SK-N-SH (cell line): ENCODE results near the gene MRPL12. TPM values are rescaled to one million over a fixed set of nuclear protein-coding genes. Genes with fewer than 3 reads are reported as not detected.

Source experiments
- CTCF ChIA-PET: fragments of 300-600, 350-600 bp; formaldehyde crosslinking; extraction: SDS; loops from one replicate; lab custom pipeline; 2021; lab: Yijun Ruan, JAX
- POLR2A ChIA-PET: fragments of 350-600 bp; sonication (Branson Sonifier 250); formaldehyde crosslinking; extraction: SDS; loops from one replicate; lab custom pipeline; 2020; ENCODE audit warnings: antibody characterized with exemption, inconsistent platforms; lab: Yijun Ruan, JAX
- DNase-seq: peaks from one replicate; pipeline ENCODE4 v3.0.0; 2012
- H2AFZ ChIP-seq: fragments of 200-600 bp; sonication (generic); 2 replicates; pipeline ENCODE4 v1.8.1; 2016; ENCODE audit warnings: antibody characterized with exemption, mild to moderate bottlenecking, low read depth
- H3F3A ChIP-seq: fragments of 200-600 bp; sonication (generic); replicated peaks from 2 replicates; pipeline ENCODE3; 2016; ENCODE audit warnings: antibody characterized with exemption, mild to moderate bottlenecking; ENCODE audit not compliant: insufficient read depth
- H3K27ac ChIP-seq, 2 experiments: fragments of 200-500 bp in 1 of 2; fragments of 200-600 bp in 1 of 2; sonication (Bioruptor generic) in 1 of 2; sonication (generic), shearing (Covaris generic) in 1 of 2; 2 replicates each; pipeline versions ENCODE4 v1.5.1 to v1.6.1; 2014 to 2016; ENCODE audit warnings: low read depth in 2 of 2, inconsistent platforms in 1 of 2, low read length in 1 of 2, mild to moderate bottlenecking in 1 of 2, mixed read lengths in 1 of 2
- H3K27me3 ChIP-seq: fragments of 200-600 bp; sonication (generic), shearing (Covaris generic); 2 replicates; pipeline ENCODE4 v1.6.1; 2016; ENCODE audit warnings: mixed run types; ENCODE audit not compliant: insufficient read depth
- H3K36me3 ChIP-seq, 2 experiments: fragments of 200-500 bp in 1 of 2; fragments of 200-600 bp in 1 of 2; sonication (Bioruptor generic) in 1 of 2; sonication (generic) in 1 of 2; replicated peaks in 1 of 2; 2 replicates each; pipeline versions ENCODE3 to v1.5.1; 2014 to 2016; ENCODE audit warnings: low read length in 1 of 2, mild to moderate bottlenecking in 1 of 2; ENCODE audit not compliant: insufficient read depth in 2 of 2, control insufficient read depth in 1 of 2
- H3K4me1 ChIP-seq, 2 experiments: fragments of 200-500 bp in 1 of 2; fragments of 200-600 bp in 1 of 2; sonication (Bioruptor generic) in 1 of 2; sonication (generic), shearing (Covaris generic) in 1 of 2; 2 replicates each; pipeline versions ENCODE4 v1.5.1 to v1.6.1; 2014 to 2016; ENCODE audit warnings: low read depth in 1 of 2, low read length in 1 of 2, mixed run types in 1 of 2; ENCODE audit not compliant: insufficient read depth in 2 of 2, control insufficient read depth in 1 of 2
- H3K4me2 ChIP-seq: fragments of 200-600 bp; sonication (generic), shearing (Covaris generic); 2 replicates; pipeline ENCODE4 v1.6.1; 2017; ENCODE audit warnings: mixed run types
- H3K4me3 ChIP-seq, 2 experiments: fragments of 200-500 bp in 1 of 2; fragments of 200-600 bp in 1 of 2; sonication (Bioruptor generic) in 1 of 2; sonication (generic), shearing (Covaris generic) in 1 of 2; 2 replicates each; pipeline versions ENCODE4 v1.5.1 to v1.8.1; 2014 to 2016; ENCODE audit warnings: low read depth in 2 of 2, inconsistent platforms in 1 of 2, low read length in 1 of 2, mild to moderate bottlenecking in 1 of 2, mixed read lengths in 1 of 2, moderate library complexity in 1 of 2
- H3K79me2 ChIP-seq: fragments of 200-600 bp; sonication (generic); 2 replicates; pipeline ENCODE4 v1.8.1; 2017; ENCODE audit warnings: mild to moderate bottlenecking; ENCODE audit not compliant: insufficient read depth
- H3K9ac ChIP-seq: fragments of 200-600 bp; sonication (generic); 2 replicates; pipeline ENCODE4 v1.6.1; 2017; ENCODE audit warnings: mixed run types
- H3K9me2 ChIP-seq: fragments of 200-600 bp; sonication (generic); 2 replicates; pipeline ENCODE4 v1.6.1; 2017; ENCODE audit warnings: mixed run types
- H3K9me3 ChIP-seq: fragments of 200-600 bp; sonication (generic); 2 replicates; pipeline ENCODE4 v1.6.1; 2017; ENCODE audit warnings: mixed run types, mild to moderate bottlenecking, moderate library complexity
- H4K20me1 ChIP-seq: fragments of 200-600 bp; sonication (generic); 2 replicates; pipeline ENCODE4 v1.6.1; 2017; ENCODE audit warnings: mild to moderate bottlenecking, mixed run types; ENCODE audit not compliant: insufficient read depth
- CHD2 ChIP-seq: fragments of 150-350 bp; IDR thresholded peaks from 2 replicates; pipeline ENCODE4 v1.6.1; 2018; ENCODE audit warnings: low read length; ENCODE audit not compliant: partially characterized antibody
- CTCF ChIP-seq: fragments of 200-600 bp; sonication (generic); IDR thresholded peaks from 2 replicates; pipeline ENCODE4 v1.6.1; 2017; ENCODE audit warnings: antibody characterized with exemption, mild to moderate bottlenecking, moderate library complexity
- FOXJ3 ChIP-seq: sonication (generic); formaldehyde crosslinking; IDR thresholded peaks from 2 replicates; pipeline ENCODE4 v1.5.1; 2020; ENCODE audit warnings: mild to moderate bottlenecking, missing genetic modification reagents
- GABPA ChIP-seq: IDR thresholded peaks from 2 replicates; pipeline ENCODE4 v1.4.0; 2012; ENCODE audit warnings: low read depth, mild to moderate bottlenecking
- GATA2 ChIP-seq: sonication (generic); formaldehyde crosslinking; IDR thresholded peaks from 2 replicates; pipeline ENCODE4 v1.5.0; 2020; ENCODE audit warnings: mild to moderate bottlenecking, missing genetic modification reagents
- MAX ChIP-seq: IDR thresholded peaks from 2 replicates; pipeline ENCODE4 v1.4.0; 2012; ENCODE audit warnings: low read depth
- MEF2A ChIP-seq: IDR thresholded peaks from 2 replicates; pipeline ENCODE4 v1.4.0; 2012; ENCODE audit warnings: low read depth, borderline replicate concordance
- NFIC ChIP-seq: IDR thresholded peaks from 2 replicates; pipeline ENCODE4 v1.4.0; 2012; ENCODE audit warnings: borderline replicate concordance
- RCOR1 ChIP-seq: fragments of 150-350 bp; IDR thresholded peaks from 2 replicates; pipeline ENCODE4 v1.6.1; 2017; ENCODE audit warnings: antibody characterized with exemption, low read length
- REST ChIP-seq: IDR thresholded peaks from 2 replicates; pipeline ENCODE4 v1.6.1; 2012; ENCODE audit warnings: mild to moderate bottlenecking, low read depth, low read length, moderate library complexity
- RFX5 ChIP-seq: IDR thresholded peaks from 2 replicates; pipeline ENCODE4 v1.6.1; 2012; ENCODE audit warnings: mild to moderate bottlenecking, improper control_type of control experiment, low read length
- RXRA ChIP-seq: IDR thresholded peaks from 2 replicates; pipeline ENCODE4 v1.4.0; 2012; ENCODE audit warnings: low read depth, mild to moderate bottlenecking, borderline replicate concordance
- SIN3A ChIP-seq: IDR thresholded peaks from 2 replicates; pipeline ENCODE4 v1.6.1; 2012; ENCODE audit warnings: low read depth, mild to moderate bottlenecking, low read length, moderate library complexity, borderline replicate concordance
- TAF1 ChIP-seq: IDR thresholded peaks from 2 replicates; pipeline ENCODE4 v1.6.1; 2012; ENCODE audit warnings: low read depth, mild to moderate bottlenecking, low read length, moderate library complexity, borderline replicate concordance
- TEAD4 ChIP-seq: IDR thresholded peaks from 2 replicates; pipeline ENCODE4 v1.4.0; 2012; ENCODE audit warnings: mild to moderate bottlenecking, borderline replicate concordance; ENCODE audit not compliant: insufficient read depth
- WGBS: methylation state at CpG from one replicate; pipeline ENCODE4 v1.1.6; 2017; ENCODE audit warnings: low lambda C conversion rate; 5-methylcytosine and 5-hydroxymethylcytosine counted together
- polyA plus RNA-seq, 3 experiments: library from polyadenylated mRNA; depleted of rRNA; stranded (reverse); fragments of >200 nt; gene quantifications; 2 replicates each; pipeline ENCODE4 v1.2.3, GENCODE V29; 2012
- TF ChIP-seq, protein P1 (sequence below): fragments of 150-350 bp; IDR thresholded peaks from 2 replicates; pipeline ENCODE4 v1.6.1; 2016; ENCODE audit warnings: mild to moderate bottlenecking, low read depth, low read length

The MRPL12 gene
- polyA plus RNA-seq, 1 of the 3 experiments (the other 2 are of a cell fraction) = 322 TPM

DNA sequence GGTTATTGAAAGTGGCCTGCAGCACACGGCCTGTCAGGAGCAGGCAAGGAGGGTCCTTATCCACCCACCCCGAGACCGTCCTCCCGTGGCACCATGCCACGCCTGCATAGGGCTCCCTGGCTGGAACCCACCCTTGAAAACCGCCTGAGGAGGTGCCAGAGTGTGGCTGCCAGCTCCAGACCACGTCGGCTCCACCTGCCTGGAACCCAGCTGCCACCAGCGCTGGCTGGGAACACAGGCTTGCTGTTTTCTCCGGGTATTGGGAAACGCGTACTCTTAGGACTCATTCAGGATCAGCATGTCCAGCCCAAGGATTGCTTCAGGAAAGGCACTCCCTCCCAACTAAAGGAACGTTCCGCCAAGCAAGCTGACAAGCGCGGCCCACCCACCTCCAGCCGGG, 26.3 kb upstream of the MRPL12 start:
- CTCF ChIA-PET = interaction anchor here (0.6 to 2.5 kb wide), 8 partner anchors 10 to 193 kb away, joined by 3 to 17 read pairs (median 7); partner anchors contain the start of gene MRPL12

GRCh38 chr17:81680150-81680549, 23.0 kb upstream of the MRPL12 start:
- H3K27ac ChIP-seq = no peak overlapping the region
- TF ChIP-seq MEF2A (no peak), REST (no peak), GATA2 (CRISPR knock-in tag) (no peak), CHD2 (no peak), FOXJ3 (CRISPR knock-in tag) (no peak), TAF1 (no peak), SIN3A (no peak), MAX (no peak), GABPA (no peak), CTCF (no peak), TEAD4 (no peak)
- TF ChIP-seq, protein P1, sequence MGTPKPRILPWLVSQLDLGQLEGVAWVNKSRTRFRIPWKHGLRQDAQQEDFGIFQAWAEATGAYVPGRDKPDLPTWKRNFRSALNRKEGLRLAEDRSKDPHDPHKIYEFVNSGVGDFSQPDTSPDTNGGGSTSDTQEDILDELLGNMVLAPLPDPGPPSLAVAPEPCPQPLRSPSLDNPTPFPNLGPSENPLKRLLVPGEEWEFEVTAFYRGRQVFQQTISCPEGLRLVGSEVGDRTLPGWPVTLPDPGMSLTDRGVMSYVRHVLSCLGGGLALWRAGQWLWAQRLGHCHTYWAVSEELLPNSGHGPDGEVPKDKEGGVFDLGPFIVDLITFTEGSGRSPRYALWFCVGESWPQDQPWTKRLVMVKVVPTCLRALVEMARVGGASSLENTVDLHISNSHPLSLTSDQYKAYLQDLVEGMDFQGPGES = no peak

More for the DNA sequence above, 26.3 kb upstream of the MRPL12 start:
- Histone ChIP-seq H3K27ac (no peak overlapping the region), H3K9me3 (no peaks in the 10 kb centered on the region), H3K9ac (no peak overlapping the region), H3K27me3 (no peaks in the 10 kb centered on the region), H4K20me1 (peaks cover 5% of the 10 kb centered on the region; the same call in 1 of the 2 replicates), H3K4me1 (peaks cover 0 to 1% of the 10 kb centered on the region in 2 experiments; a peak in 2 of 4 replicates), H3K4me2 (no peak overlapping the region), H3F3A (peaks cover 34% of the 10 kb centered on the region), H3K36me3 (peaks cover 21 to 38% of the 10 kb centered on the region in 2 experiments), H3K4me3 (no peak overlapping the region), H3K9me2 (no peaks in the 10 kb centered on the region), H2AFZ (no peak overlapping the region), H3K79me2 (peaks cover 48% of the 10 kb centered on the region)
- POLR2A ChIA-PET = no interaction called here
- peak; percentile 30 for DNase-seq
- no peak for TF ChIP-seq RCOR1
- no peak for TF ChIP-seq RFX5
- no peak for TF ChIP-seq NFIC
- no peak for TF ChIP-seq RXRA
- no peak for TF ChIP-seq CTCF
- 91% methylated on average over 12 of the region's 17 CpGs for WGBS

More at GRCh38 chr17:81680150-81680549, 23.0 kb upstream of the MRPL12 start:
- H3K27me3 ChIP-seq = no peaks in the 10 kb centered on the region
- no peak for DNase-seq
- no peak overlapping the region for H3K9ac ChIP-seq
- no peak overlapping the region for H2AFZ ChIP-seq
- ChIA-PET CTCF (interaction anchor here (0.7 kb wide), 1 partner anchor 53 kb away, joined by 3 read pairs; no protein-coding TSS in a partner anchor), POLR2A (interaction anchor here (0.6 to 1.0 kb wide), 2 partner anchors 32 to 176 kb away, joined by 3 to 6 read pairs; partner anchors contain the start of gene SLC25A10)
- no peak overlapping the region for H3K4me2 ChIP-seq
- H3K36me3 ChIP-seq = peaks cover 11 to 17% of the 10 kb centered on the region in 2 experiments
- no peaks in the 10 kb centered on the region for H3K9me3 ChIP-seq
- H3K79me2 ChIP-seq = peaks cover 77% of the 10 kb centered on the region
- no peaks in the 10 kb centered on the region for H3K9me2 ChIP-seq
- H3K4me3 ChIP-seq = no peak overlapping the region
- peaks cover 15 to 16% of the 10 kb centered on the region in 2 experiments; a peak in 3 of 4 replicates for H3K4me1 ChIP-seq
- peaks cover 27% of the 10 kb centered on the region for H3F3A ChIP-seq
- 92% methylated on average over 11 of the region's 11 CpGs for whole genome bisulfite sequencing
- peaks cover 12% of the 10 kb centered on the region for H4K20me1 ChIP-seq
